T-helper 17 cell (primary cell): ENCODE results near the gene CTBP2. TPM values are rescaled to one million over a fixed set of nuclear protein-coding genes. Genes with fewer than 3 reads are reported as not detected.

Source experiments
- ATAC-seq: fragments of 150-1000 bp; cut with Tn5 transposase; 2 replicates; pipeline ENCODE4 v1.10.0; 2021; ENCODE audit warnings: mild to moderate bottlenecking, moderate library complexity
- DNase-seq, 3 donors: peaks; one replicate each; pipeline versions ENCODE4 v3.0.0 to v3.0.0-alpha.2; 2020 to 2021
- H3K9me3 ChIP-seq: one replicate; pipeline ENCODE4 v1.7.0; 2013; ENCODE audit warnings: low read length, mild to moderate bottlenecking; ENCODE audit not compliant: control insufficient read depth, poor library complexity, severe bottlenecking
- H3K27ac Mint-ChIP-seq: one replicate; pipeline ENCODE4 v1.8.0; 2022; ENCODE audit warnings: mild to moderate bottlenecking, moderate library complexity, mixed read lengths
- H3K27me3 Mint-ChIP-seq: one replicate; pipeline ENCODE4 v1.8.0; 2022; ENCODE audit warnings: mixed read lengths
- H3K36me3 Mint-ChIP-seq: one replicate; pipeline ENCODE4 v1.8.0; 2022; ENCODE audit warnings: low read depth, mixed read lengths
- H3K4me1 Mint-ChIP-seq: one replicate; pipeline ENCODE4 v1.8.0; 2022; ENCODE audit warnings: mild to moderate bottlenecking, mixed read lengths
- H3K4me3 Mint-ChIP-seq: one replicate; pipeline ENCODE4 v1.8.0; 2022; ENCODE audit warnings: mild to moderate bottlenecking, moderate library complexity, mixed read lengths
- total RNA-seq, 4 donors: library from RNA in 2 of 4; stranded (reverse) in 2 of 4; gene quantifications; one replicate each; pipeline ENCODE4 v1.2.3 and lab custom pipeline; 2022 to 2026

Gene CTBP2
- total RNA-seq, 2 donors from 2014 or later = 1.3 to 1.5 TPM

GRCh38 chr10:125128397-125129075, 31.8 kb downstream of the CTBP2 start:
- Mint-ChIP-seq H3K27me3 (peaks cover 33% of the 10 kb centered on the region), H3K4me1 (peaks cover 2% of the 10 kb centered on the region), H3K4me3 (no peak overlapping the region), H3K36me3 (no peaks in the 10 kb centered on the region), H3K27ac (no peak overlapping the region)
- no peaks in the 10 kb centered on the region for H3K9me3 ChIP-seq
- DNase-seq (no peak), ATAC-seq (no peak)

GRCh38 chr10:125127986-125128385, 32.4 kb downstream of the CTBP2 start:
- Mint-ChIP-seq H3K27ac (no peak overlapping the region), H3K4me3 (no peak overlapping the region), H3K4me1 (peaks cover 2% of the 10 kb centered on the region), H3K27me3 (peaks cover 33% of the 10 kb centered on the region), H3K36me3 (no peaks in the 10 kb centered on the region)
- no peak for DNase-seq
- no peak for ATAC-seq
- H3K9me3 ChIP-seq = no peaks in the 10 kb centered on the region

GRCh38 chr10:125127110-125127509, 33.3 kb downstream of the CTBP2 start:
- Mint-ChIP-seq H3K27me3 (peaks cover 35% of the 10 kb centered on the region), H3K4me3 (no peak overlapping the region), H3K4me1 (no peaks in the 10 kb centered on the region), H3K27ac (no peak overlapping the region), H3K36me3 (no peaks in the 10 kb centered on the region)
- ATAC-seq = no peak
- H3K9me3 ChIP-seq = no peaks in the 10 kb centered on the region
- no peak for DNase-seq

- H3K9me3 ChIP-seq = no peaks in the 10 kb centered on the region
- Mint-ChIP-seq H3K36me3 (no peaks in the 10 kb centered on the region), H3K27ac (no peak overlapping the region), H3K4me1 (no peaks in the 10 kb centered on the region), H3K27me3 (peaks cover 41% of the 10 kb centered on the region), H3K4me3 (no peak overlapping the region)
- DNase-seq = no peak
- ATAC-seq = no peak
These were observed 34.2 kb downstream of the CTBP2 start for GRCh38 chr10:125125951-125126735.

GRCh38 chr10:125124907-125125306, 35.5 kb downstream of the CTBP2 start:
- DNase-seq = no peak
- Mint-ChIP-seq H3K27ac (no peak overlapping the region), H3K4me3 (no peak overlapping the region), H3K27me3 (peaks cover 41% of the 10 kb centered on the region), H3K36me3 (no peaks in the 10 kb centered on the region), H3K4me1 (no peaks in the 10 kb centered on the region)
- H3K9me3 ChIP-seq = no peaks in the 10 kb centered on the region
- ATAC-seq = no peak

- ATAC-seq = no peak
- no peaks in the 10 kb centered on the region for H3K36me3 Mint-ChIP-seq
- H3K9me3 ChIP-seq = no peaks in the 10 kb centered on the region
- no peak for DNase-seq
- H3K4me1 Mint-ChIP-seq = no peaks in the 10 kb centered on the region
- H3K27ac Mint-ChIP-seq = no peak overlapping the region
- H3K27me3 Mint-ChIP-seq = peaks cover 41% of the 10 kb centered on the region
- H3K4me3 Mint-ChIP-seq = no peak overlapping the region
These were observed 36.3 kb downstream of the CTBP2 start for GRCh38 chr10:125124115-125124487.

- ATAC-seq (no peak), DNase-seq (no peak)
- Mint-ChIP-seq H3K27me3 (peaks cover 41% of the 10 kb centered on the region), H3K4me3 (no peak overlapping the region), H3K27ac (no peak overlapping the region), H3K36me3 (no peaks in the 10 kb centered on the region), H3K4me1 (no peaks in the 10 kb centered on the region)
- no peaks in the 10 kb centered on the region for H3K9me3 ChIP-seq
These were observed 36.8 kb downstream of the CTBP2 start for GRCh38 chr10:125123476-125124114.

- no peak overlapping the region for H3K27ac Mint-ChIP-seq
These were observed 37.8 kb downstream of the CTBP2 start for GRCh38 chr10:125122566-125122965.

GRCh38 chr10:125121003-125121402, 39.4 kb downstream of the CTBP2 start:
- ATAC-seq (no peak), DNase-seq (no peak)
- Mint-ChIP-seq H3K27ac (no peak overlapping the region), H3K36me3 (no peaks in the 10 kb centered on the region), H3K4me1 (peaks cover 2% of the 10 kb centered on the region), H3K4me3 (no peak overlapping the region), H3K27me3 (peaks cover 42% of the 10 kb centered on the region)
- no peaks in the 10 kb centered on the region for H3K9me3 ChIP-seq

More at GRCh38 chr10:125122566-125122965, 37.8 kb downstream of the CTBP2 start:
- no peak for DNase-seq
- no peaks in the 10 kb centered on the region for H3K36me3 Mint-ChIP-seq
- peaks cover 37% of the 10 kb centered on the region for H3K27me3 Mint-ChIP-seq
- no peak overlapping the region for H3K4me3 Mint-ChIP-seq
- peaks cover 2% of the 10 kb centered on the region for H3K4me1 Mint-ChIP-seq
- H3K9me3 ChIP-seq = no peaks in the 10 kb centered on the region
- no peak for ATAC-seq

- no peak for ATAC-seq
- H3K9me3 ChIP-seq = no peaks in the 10 kb centered on the region
- no peak for DNase-seq
- Mint-ChIP-seq H3K36me3 (no peaks in the 10 kb centered on the region), H3K27ac (no peak overlapping the region), H3K4me1 (peaks cover 2% of the 10 kb centered on the region), H3K27me3 (peaks cover 39% of the 10 kb centered on the region), H3K4me3 (no peak overlapping the region)
These were observed 40.2 kb downstream of the CTBP2 start for GRCh38 chr10:125120053-125120710.

GRCh38 chr10:125118701-125119100, 41.7 kb downstream of the CTBP2 start:
- DNase-seq = no peak
- peaks cover 30% of the 10 kb centered on the region for H3K27me3 Mint-ChIP-seq
- H3K9me3 ChIP-seq = no peaks in the 10 kb centered on the region
- peaks cover 2% of the 10 kb centered on the region for H3K4me1 Mint-ChIP-seq
- ATAC-seq = no peak
- no peaks in the 10 kb centered on the region for H3K36me3 Mint-ChIP-seq
- H3K4me3 Mint-ChIP-seq = no peak overlapping the region
- no peak overlapping the region for H3K27ac Mint-ChIP-seq

GRCh38 chr10:125118011-125118611, 42.3 kb downstream of the CTBP2 start:
- Mint-ChIP-seq H3K36me3 (no peaks in the 10 kb centered on the region), H3K4me1 (peaks cover 2% of the 10 kb centered on the region), H3K27me3 (peaks cover 27% of the 10 kb centered on the region), H3K4me3 (no peak overlapping the region), H3K27ac (peak overlapping the region; percentile 57)
- H3K9me3 ChIP-seq = no peaks in the 10 kb centered on the region
- no peak for DNase-seq
- no peak for ATAC-seq
